HL-60 (cell line): Measurements from ENCODE around the gene KIAA0930.

Experiments used
- DNase-seq, 2 experiments: peaks; one replicate each; pipeline ENCODE4 v3.0.0-alpha.2; 2010 to 2020; ENCODE audit warnings: low read depth in 1 of 2, low spot score in 1 of 2
- H3K27ac ChIP-seq: fragments of 250-450 bp; sonication (Bioruptor Pico); replicated peaks from 2 replicates; pipeline ENCODE4 v1.5.1; 2020; ENCODE audit warnings: mild to moderate bottlenecking, moderate library complexity
- H3K27me3 ChIP-seq: fragments of 250-450 bp; sonication (Bioruptor Pico); 2 replicates; pipeline ENCODE4 v1.5.1; 2021; ENCODE audit warnings: mild to moderate bottlenecking, moderate library complexity; ENCODE audit not compliant: insufficient read depth, poor library complexity, severe bottlenecking
- H3K4me3 ChIP-seq: replicated peaks from 2 replicates; pipeline ENCODE4 v1.5.1; 2011; ENCODE audit warnings: mild to moderate bottlenecking, control low read depth, low read length; ENCODE audit not compliant: insufficient read depth
- GABPA ChIP-seq: IDR thresholded peaks from 2 replicates; pipeline ENCODE4 v1.6.1; 2012; ENCODE audit warnings: low read depth
- POLR2AphosphoS5 ChIP-seq: IDR thresholded peaks from 2 replicates; pipeline ENCODE4 v1.6.1; 2012; ENCODE audit warnings: low read depth
- SPI1 ChIP-seq: IDR thresholded peaks from 2 replicates; pipeline ENCODE4 v1.6.1; 2012; ENCODE audit warnings: low read depth, mild to moderate bottlenecking, borderline replicate concordance
- TF ChIP-seq, protein P1 (sequence below): IDR thresholded peaks from 2 replicates; pipeline ENCODE4 v1.6.1; 2012; ENCODE audit warnings: low read depth; ENCODE audit not compliant: insufficient replicate concordance
- TF ChIP-seq, protein P2 (sequence below): IDR thresholded peaks from one replicate; pipeline ENCODE4 v1.5.1; 2011; ENCODE audit warnings: low read length, control low read depth, inconsistent platforms; ENCODE audit not compliant: insufficient read depth

Gene KIAA0930

DNA sequence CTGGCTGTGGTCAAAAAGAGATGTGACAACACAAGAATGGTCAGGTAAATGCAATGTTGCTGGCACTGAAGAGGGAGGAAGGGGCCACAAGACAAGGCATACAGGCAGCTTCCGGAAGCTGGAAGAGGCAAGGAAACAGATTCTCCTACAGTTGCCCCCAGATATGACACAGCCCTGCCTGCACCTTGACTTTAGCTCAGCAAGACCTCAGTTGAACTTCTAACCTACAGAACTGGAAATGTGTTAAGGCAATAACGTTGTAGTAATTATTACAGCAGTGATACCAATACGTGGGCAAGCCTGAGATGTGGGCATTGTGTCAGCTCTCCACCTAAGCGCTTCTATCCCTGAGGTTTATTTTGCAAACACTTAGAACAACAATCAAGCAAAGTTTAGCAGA is 4.2 kb upstream of the KIAA0930 start:
- H3K27me3 ChIP-seq: no peaks in the 10 kb centered on the region
- DNase-seq: peak in 1 of 2 experiments; percentile 30
- TF ChIP-seq, protein P1, sequence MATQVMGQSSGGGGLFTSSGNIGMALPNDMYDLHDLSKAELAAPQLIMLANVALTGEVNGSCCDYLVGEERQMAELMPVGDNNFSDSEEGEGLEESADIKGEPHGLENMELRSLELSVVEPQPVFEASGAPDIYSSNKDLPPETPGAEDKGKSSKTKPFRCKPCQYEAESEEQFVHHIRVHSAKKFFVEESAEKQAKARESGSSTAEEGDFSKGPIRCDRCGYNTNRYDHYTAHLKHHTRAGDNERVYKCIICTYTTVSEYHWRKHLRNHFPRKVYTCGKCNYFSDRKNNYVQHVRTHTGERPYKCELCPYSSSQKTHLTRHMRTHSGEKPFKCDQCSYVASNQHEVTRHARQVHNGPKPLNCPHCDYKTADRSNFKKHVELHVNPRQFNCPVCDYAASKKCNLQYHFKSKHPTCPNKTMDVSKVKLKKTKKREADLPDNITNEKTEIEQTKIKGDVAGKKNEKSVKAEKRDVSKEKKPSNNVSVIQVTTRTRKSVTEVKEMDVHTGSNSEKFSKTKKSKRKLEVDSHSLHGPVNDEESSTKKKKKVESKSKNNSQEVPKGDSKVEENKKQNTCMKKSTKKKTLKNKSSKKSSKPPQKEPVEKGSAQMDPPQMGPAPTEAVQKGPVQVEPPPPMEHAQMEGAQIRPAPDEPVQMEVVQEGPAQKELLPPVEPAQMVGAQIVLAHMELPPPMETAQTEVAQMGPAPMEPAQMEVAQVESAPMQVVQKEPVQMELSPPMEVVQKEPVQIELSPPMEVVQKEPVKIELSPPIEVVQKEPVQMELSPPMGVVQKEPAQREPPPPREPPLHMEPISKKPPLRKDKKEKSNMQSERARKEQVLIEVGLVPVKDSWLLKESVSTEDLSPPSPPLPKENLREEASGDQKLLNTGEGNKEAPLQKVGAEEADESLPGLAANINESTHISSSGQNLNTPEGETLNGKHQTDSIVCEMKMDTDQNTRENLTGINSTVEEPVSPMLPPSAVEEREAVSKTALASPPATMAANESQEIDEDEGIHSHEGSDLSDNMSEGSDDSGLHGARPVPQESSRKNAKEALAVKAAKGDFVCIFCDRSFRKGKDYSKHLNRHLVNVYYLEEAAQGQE: no peak
- H3K27ac ChIP-seq: 0 out of 2 replicates have a peak overlapping the region, but pooled peaks have one; percentile 18
- H3K4me3 ChIP-seq: no peak overlapping the region

DNA sequence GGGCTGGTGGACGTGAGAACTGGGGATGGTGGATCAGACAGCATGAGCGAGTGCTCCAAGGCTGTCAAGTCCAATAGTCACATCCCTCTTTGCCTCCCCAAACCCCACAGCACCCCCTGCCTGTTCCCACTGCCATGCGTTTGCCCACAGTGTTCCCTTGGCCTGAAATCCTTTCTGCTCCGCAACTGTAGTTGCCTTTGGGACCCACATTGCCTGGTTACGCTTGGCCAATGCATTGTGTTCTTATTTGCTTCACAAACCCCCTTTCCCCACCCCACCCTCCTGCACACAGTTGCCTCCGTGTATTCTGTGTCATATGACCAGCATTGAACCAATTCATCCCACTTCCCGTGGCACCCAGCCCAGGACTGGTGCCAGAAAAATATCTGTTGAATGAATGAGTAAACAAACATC is 2.1 kb upstream of the KIAA0930 start:
- Histone ChIP-seq H3K4me3 (no peak overlapping the region), H3K27me3 (no peaks in the 10 kb centered on the region), H3K27ac (no peak overlapping the region)
- DNase-seq: peak in 1 of 2 experiments; percentile 52
- TF ChIP-seq POLR2AphosphoS5 (no peak), SPI1 (no peak)
- TF ChIP-seq, protein P2, sequence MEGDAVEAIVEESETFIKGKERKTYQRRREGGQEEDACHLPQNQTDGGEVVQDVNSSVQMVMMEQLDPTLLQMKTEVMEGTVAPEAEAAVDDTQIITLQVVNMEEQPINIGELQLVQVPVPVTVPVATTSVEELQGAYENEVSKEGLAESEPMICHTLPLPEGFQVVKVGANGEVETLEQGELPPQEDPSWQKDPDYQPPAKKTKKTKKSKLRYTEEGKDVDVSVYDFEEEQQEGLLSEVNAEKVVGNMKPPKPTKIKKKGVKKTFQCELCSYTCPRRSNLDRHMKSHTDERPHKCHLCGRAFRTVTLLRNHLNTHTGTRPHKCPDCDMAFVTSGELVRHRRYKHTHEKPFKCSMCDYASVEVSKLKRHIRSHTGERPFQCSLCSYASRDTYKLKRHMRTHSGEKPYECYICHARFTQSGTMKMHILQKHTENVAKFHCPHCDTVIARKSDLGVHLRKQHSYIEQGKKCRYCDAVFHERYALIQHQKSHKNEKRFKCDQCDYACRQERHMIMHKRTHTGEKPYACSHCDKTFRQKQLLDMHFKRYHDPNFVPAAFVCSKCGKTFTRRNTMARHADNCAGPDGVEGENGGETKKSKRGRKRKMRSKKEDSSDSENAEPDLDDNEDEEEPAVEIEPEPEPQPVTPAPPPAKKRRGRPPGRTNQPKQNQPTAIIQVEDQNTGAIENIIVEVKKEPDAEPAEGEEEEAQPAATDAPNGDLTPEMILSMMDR: peak; percentile 18

DNA sequence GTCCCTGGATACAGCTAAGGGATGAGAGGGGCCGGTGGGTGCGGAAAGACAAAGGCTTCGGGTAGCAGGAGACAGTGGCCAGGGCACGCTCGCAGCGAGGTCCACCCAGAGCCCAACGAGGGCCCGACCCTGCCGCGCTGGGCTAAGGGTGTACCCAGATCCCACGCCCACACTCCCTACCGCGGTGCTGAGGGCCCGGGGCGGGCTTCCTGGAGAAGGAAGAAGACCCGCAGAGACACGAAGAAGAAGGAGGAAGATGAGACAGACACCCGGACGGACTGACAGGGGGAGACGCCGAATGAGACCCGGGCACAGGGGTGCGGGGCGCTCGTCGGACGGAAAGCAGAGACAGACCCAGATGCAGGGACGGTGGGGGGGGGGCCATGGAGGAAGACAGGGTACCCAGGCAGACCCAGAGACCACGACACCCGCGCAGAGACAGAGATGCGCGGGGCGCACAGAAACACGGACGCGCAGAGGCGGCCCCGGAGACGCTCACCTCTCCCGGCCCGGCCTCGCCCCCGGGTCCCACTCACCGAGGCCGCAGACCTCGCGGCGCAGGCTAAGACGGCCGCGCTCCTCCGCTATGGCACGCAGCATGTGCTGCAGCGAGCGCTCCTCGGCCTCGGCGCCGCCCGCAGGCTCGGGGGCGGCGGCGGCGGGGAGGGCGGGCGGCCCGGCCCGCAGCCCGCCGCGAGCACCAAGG is 437 bp downstream of the KIAA0930 start:
- no peaks in the 10 kb centered on the region for H3K27me3 ChIP-seq
- H3K27ac ChIP-seq: peak overlapping the region; percentile 90
- TF ChIP-seq, protein P1: no peak
- TF ChIP-seq POLR2AphosphoS5: 0 out of 2 replicates have a peak, but pooled peaks have one; percentile 39
- peak overlapping the region; percentile 95 for H3K4me3 ChIP-seq
- peak in 1 of 2 experiments; percentile 43 for DNase-seq

DNA sequence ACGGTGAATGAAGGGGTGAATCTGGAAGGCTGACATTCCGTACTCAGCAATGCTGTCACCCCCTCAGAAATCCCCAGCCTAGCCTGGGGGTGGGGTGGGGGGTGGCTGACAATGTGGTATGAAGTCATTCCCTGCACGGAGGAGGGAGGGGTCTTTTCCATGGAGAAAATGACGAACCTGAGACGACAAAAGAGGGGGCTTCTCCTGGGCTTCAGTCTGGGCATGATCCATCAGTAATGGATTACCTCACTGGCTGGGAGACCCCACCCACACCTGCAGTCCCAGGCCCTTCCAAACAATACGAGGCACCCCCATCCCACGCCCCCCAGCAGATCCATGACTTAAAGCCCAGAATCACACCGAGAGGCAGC is 1.0 kb downstream of the KIAA0930 start:
- Histone ChIP-seq H3K27me3 (no peaks in the 10 kb centered on the region), H3K4me3 (peak overlapping the region; percentile 95), H3K27ac (peak overlapping the region; percentile 90)
- DNase-seq: no peak
- TF ChIP-seq POLR2AphosphoS5: no peak
- TF ChIP-seq GABPA: no peak
- TF ChIP-seq, protein P2: no peak
- TF ChIP-seq, protein P1: no peak
- no peak for TF ChIP-seq SPI1
